HUDEP-2 (cell line): ENCODE measurements around the gene PLK2.
A peak's percentile ranks its signal among the peaks of the same experiment; 100 is the strongest.

Experiments
- DNase-seq, 76 experiments: peaks; one replicate each; lab custom pipeline; 2025; ENCODE audit not compliant: unreplicated experiment in 76 of 76; lab: John Stamatoyannopoulos, UW

The PLK2 gene

DNA sequence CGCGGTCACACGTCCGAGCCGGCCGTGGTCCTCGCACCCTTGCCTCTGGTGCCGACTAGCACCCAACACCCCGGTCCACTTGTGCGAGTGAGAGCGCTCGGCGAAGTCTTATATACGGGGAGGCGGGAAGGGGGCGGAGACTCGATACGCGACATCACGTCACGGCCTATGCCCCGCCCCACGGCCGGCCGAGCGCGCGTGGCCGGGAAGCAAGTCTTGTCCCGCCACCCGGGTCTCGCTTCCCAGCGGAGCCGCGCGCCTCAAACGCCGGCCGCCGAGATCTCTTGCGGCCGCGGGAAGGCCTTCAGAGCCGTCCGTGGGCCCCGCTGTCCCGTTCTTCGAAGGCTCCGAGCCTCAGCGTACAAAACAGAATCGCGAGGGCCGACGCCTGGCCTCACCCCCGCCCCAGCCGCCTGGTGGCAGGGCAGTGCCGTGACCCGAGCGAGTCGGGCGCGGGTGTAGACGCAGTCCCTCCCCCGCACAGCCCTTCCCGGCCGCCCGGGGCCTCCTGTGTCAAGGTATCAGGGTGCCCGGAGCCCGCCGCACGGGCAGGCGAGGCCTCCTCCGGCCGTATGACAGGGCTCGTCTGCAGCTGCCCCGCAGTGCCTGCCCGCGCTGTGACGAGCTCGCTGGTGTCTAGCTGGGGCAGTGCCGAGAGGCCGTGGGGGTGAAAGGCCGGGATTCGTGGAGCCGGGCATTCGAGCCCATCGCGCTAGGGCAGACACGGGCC is at the start of gene PLK2:
Gene PLK2, minus strand, starts transcription at position 85 of the 730 bp plus-strand sequence. CDS start 127 bp downstream, outside the sequence.
- peak in 74 of 76 experiments; percentile 3 to 89 (median 75) for DNase-seq

DNA sequence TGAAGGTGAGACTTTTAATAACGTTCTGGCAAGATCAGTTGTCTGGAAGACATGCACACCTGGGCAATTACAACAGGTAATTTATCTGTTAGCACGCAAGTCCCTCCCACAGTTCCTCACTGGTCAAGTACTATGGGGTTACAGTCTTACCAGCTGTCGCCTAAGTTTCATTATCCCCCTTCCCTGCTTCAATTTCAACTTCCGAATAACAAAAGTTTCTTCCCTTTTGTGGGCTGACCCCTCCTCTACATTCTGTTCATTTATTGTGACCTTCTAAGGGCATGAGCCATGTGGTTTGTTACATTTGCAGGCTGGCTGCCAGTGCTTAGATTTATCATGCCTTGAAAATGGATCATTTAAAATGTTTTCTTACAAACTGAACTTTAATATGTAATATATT is 47.8 kb upstream of the PLK2 start:
- DNase-seq, result no peak

DNA sequence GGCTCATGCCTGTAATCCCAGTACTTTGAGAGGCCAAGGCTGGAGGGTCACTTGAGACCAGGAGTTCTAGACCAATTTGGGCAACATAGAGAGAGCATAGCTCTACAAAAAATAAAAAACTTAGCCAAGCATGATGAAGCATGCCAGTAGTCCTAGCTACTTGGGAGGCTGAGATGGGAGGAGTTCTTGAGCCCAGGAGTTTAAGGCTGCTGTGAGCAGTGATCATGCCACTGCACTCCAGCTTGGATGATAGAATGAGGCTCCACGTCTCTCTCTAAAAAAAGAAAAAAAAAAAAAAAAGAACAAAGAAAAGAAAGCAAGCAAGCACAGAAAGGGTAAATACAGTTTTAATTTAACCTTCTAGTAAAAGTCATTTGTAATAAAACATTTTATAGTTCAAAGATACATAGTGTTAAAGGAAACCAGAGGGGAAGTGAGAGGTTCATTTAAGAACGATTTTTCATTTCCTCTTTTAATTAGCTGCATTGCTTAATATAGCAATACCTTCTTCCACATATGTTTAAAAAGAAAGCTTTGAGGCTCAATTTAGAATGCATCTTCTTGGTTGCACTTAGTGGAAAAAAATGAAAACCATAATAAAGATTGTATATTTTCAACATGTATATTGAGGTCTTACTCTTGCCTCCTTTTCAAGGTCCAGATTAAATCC is 46.2 kb upstream of the PLK2 start:
- DNase-seq, result no peak

DNA sequence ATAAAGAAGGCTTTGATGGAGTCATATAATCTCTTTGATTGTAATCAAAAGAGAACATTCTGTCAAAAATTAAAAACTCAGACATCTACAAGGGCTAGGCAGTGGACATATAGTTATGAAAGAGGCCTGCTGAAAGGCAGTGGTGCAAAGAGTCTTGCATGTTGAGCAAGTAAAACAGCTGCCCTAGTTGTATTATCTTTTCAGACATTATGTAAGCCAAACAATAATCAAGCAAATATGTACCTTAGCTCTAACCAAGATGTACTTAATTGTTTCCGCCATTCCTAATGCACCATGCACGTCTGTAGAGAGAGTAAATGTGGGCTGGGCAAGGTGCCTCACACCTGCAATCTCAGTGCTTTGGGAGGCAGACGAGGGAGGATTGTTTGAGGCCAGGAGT is 45.6 kb upstream of the PLK2 start:
- DNase-seq, result no peak

DNA sequence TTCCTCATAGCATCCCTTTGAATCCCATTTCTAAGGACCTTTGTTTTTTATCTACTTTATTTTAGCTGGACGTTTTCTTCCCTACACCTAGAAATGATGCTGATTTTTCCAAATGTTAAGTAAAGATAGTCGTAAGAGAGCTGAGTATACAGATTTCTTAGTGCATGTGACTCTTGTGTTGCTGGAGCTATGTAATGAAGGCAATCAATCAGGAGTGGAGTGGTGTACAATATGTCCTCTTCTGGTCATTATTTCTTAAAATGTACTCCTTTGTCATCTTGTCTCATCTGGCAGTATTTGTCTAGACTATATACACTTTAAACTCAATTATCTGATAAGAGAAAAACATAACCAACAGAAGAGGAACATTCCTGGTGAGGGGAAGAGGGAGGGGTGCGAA is 44.9 kb upstream of the PLK2 start:
- DNase-seq, result no peak

DNA sequence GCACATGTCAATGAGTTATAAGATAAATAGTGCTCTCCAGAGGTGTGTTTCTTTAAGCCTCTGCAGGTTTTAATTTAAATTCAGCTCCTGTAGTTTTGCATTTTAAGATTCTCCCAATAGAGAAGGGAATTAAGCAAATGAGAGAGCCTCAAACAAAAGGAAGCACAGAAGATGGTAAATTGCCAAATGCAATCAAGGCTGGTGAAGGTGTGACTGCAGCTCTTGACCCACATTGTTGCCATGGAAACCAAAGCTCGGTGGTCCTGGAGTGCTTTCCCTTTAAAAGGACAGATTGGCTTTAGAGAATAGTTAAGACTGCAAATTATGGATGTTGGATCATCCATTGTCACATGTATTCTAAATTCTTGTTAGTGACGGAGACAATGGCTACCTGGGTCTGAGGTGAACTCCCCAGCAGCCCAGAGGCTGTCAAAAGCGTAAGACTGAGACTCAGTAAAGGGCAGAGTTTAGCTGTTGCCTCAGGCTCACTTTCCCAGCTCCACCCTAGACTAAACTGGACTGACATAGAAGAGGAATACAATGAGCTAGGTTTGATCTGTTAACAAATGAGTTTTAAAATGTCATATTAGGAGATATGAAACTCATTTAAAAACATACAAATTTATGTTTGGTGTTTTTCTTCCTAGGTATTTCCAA is 43.6 kb upstream of the PLK2 start:
- no peak for DNase-seq

DNA sequence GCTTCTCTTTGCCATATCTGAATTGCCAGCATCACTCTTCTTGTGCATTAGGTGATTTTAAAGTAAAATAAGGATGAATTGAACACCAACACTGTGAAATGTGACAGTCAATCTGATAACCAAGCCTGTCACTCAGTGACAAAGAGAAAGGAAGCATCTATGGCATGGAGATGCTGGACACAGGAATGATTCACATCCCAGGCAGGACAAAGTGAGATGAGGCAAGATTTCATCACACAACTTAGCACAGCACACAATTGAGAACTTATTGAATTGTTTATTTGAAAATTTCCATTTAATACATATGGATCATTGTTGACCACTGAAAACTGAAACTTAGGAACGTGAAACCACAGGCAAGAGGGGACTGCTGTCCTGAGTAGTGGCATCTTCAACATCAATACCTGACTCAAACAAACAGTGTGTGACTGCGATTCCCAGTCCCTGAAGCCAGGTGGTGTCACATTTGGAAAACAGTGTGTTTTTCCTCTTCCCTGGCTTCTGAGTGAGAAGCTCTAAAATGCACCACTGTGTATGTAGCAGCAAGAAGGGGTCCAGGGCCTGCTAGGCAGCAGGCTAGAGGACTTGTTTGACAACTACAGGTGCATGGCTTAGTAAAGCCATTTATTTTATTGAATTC is 42.0 kb upstream of the PLK2 start:
- DNase-seq, result no peak

DNA sequence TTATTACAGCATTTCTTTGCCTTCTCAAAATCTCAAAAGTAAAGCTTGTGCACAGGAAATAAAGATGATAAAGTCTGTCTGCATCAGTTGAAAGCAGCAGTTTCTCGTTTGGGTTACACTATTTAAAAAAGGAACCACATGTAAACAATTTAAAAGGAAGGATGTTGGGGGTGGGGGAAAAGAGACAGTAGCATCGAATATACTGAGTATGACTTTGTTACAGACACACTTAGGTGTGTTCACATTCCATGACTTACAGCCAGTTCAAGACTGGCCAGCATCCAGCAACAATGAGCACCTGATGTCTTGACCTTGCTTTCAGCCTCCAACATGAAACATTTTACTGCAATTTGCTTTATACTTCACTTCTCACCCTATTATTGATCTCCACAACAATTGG is 40.1 kb upstream of the PLK2 start:
- no peak for DNase-seq

DNA sequence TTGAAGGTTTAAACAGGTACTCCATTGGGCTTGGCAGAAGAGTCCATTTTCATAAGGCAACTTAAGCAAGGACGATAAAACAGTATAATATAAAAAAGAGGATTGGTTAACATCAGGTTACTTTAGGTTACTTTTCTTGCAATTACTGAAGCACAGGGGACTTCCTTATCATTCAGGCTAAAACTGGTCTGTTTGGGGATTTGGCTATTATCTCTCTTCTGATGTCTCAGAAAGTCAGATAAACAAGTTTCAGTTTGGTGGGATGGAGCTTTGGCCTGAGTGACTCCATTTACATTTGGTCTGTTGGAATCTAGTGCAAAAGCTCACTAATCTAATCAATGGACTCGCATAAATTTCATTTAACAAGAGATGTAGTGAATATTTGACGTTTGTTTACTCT is 39.3 kb upstream of the PLK2 start:
- no peak for DNase-seq

DNA sequence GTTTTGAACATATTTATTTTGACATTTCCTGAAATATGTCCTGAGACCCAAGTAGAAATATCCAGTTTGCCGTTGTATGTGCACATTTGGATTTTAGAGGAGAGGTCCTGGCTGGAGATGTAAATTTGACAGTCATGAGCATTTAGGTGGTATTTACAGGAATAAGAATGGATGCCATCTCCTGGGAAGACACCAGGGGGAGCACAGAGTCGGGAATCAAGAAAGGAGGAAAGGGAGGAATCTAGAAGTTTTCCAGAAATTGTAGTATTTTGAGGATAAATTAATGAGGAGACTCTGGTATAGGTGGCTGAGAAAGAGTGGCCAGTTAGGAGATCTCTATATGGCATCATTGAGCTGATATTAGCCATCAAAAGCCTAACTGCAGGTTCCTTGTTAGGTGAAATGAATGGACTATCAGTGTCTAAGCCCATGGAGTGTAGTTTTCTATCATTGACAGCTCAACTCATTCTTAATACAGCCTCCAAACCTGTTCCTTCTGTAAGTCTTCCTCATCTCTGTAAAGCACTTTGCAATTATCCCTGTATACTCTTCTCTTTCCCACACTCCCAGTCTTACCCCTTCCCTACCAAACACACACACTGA is 38.6 kb upstream of the PLK2 start:
- peak in 7 of 76 experiments; percentile 0 to 20 (median 2) for DNase-seq

DNA sequence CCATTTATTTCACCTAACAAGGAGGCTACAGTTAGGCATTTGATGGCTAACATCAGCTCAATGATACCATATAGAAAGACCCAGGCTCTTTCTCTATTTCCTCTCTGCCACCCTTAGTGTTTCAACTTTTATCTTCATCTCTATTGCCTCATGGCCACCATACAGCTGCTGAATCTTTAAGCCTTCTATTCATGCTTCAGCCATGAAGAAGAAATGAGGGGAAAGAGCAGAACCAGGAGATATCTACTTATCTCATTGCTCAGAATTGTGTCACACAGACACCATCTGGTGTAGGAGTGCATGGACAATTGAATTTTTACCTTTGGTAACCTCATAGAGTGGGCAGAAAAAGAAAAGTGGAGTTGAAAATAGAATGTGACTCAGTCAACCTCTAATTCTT is 38.0 kb upstream of the PLK2 start:
- no peak for DNase-seq

DNA sequence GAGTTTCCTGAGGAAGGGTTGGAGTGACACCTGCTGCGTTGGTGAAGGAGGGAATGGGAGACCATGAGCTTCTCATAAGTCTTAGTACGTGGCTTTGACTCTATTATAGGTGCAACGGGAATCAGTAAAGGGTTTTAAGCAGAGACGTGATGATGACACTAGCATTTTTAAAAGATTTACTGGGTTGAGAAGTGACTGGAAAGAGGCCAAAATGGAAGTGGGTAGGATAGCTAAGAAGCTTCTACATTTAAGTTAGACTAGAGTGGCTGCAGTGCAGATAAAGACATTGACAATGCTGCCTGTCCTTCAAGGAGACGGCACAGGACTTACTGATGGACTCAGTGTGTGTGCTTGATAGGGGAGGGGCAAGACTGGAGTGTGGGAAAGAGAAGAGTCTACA is 37.5 kb upstream of the PLK2 start:
- no peak for DNase-seq

DNA sequence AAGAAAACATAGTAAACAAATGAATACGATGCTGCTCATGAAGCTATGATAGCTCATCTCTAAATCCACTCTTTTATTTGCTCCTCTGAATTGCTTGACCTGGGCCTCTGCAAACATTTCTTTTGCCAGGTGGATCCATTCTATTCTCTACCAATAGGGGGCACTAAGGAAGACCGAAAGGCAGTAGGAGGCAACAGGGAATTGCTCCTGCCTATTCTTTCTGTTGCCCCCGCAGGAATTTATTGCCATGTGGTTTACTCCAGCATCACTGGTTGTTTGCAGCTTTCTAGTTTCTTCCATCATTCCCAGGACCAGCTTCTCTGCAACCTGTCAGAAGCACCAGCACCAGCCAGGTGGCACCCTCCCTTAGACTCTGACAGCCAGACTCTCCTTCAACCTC is 36.6 kb upstream of the PLK2 start:
- no peak for DNase-seq

DNA sequence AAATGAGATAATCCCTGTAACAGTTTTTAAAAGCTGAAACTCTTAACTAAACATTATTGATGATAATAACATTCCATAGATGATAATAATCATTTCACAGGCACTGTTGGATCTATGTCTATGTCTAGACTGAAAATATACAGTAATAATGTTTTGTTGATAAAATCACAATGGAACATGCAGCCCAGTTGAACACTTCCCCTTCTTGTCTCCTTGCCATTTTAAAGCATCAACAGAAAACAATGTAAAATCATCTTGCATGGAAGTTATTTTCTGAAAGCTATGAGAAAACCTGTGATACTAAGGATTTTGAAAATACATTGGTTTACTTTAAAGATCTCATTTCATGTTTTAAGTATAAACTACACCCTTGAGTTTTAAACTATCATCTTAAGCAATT is 33.3 kb upstream of the PLK2 start:
- no peak for DNase-seq

DNA sequence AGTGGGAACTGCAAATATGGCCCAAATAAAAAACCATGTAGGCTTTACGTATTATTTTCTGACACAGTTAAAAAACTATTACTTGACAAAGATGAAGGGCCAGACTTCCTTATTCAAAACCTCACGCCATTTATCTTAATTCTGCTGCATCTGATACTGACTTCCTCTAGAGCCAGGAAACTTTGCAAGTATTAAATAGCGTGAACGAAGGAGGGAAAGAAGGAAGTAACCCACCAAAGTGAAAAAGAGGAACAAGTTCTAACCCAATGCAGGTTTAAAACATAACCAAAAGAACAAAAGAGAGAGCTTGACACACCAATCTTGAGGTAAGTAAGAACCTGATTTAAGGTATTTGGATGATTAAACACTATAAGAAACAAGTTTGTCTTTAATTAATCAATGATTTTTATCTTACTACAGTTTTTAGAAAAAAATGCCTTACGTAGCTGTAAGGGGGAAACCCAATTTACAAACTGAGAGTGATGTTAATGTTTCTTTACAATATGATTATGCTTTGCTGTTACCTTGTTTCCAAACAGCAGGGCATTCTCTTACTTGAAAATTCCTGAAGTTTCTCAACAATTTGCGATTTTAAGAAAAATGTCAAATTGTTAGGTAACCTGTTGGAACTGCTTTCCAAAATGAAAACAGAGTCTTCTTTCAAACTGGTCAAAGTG is 31.5 kb upstream of the PLK2 start, which contains the start of gene GAPT:
Gene GAPT, plus strand, starts transcription at position 220 of the 677 bp plus-strand sequence. CDS start 3,102 bp downstream, outside the sequence.
- DNase-seq, result no peak

DNA sequence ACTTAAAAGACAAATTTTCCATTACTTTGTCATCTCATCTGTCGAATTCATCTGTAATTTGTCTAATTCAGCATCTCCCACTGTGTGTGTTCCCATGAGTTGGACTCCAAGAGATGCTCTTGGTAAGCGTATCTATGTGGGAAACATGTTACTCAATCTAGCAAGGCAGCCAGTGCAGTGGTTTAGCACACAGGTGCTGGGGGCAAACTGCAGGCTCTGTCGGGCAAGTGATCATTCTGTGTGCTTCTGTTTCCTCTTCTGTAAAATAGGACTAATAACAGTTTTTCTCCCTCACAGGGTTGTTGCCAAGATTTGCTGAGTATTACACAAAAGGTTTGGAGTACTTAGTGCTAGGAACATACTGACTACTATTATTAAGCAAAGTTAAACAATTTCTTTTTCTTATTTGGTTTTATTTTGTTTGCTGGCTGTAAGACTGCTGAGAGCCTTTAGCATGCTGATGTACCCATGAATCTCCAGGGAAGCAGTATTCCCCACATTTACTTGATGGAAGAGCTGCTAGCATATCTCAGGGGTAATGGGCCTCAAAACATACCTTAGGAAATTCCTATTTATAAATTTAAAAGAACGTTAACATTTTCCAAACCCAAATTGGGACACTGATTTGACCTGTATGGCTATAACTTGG is 30.6 kb upstream of the PLK2 start:
- DNase-seq, result no peak

DNA sequence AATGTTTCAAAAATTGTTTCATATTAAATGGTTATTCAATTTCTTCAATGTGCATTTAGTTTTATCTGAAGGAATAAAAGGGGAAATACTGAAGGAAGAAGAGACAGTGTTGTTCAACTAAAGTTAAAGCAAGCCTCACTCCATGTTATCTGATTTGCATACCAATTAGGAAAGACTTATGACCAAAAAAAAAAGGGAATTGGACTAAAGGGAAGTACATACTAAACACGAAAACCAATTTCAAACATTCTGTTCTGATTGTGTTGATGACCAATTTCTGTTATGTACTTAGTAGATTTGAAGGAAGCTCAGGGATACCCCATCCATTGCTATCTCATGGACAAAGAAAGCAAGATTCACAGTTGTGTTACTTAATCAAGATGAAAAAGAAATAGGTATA is 26.4 kb upstream of the PLK2 start:
- no peak for DNase-seq

DNA sequence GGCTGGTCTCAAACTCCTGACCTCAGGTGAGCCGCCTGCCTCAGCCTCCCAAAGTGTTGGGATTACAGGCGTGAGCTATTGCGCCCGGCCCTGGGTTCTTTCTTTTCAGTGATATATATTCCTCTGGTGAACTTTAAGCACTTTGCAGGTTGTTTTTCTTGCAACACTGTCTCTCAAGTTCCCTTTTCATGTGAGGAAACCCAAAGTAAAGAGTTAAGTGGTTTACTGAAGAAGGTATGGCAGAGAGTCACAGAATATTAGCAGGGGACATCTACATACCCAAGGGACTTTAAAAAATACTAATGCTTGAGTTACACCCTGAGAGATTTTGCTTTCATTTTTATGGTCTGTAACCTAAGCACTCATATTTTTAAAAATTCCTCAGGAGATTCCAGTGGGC is 24.6 kb upstream of the PLK2 start:
- DNase-seq, result no peak

DNA sequence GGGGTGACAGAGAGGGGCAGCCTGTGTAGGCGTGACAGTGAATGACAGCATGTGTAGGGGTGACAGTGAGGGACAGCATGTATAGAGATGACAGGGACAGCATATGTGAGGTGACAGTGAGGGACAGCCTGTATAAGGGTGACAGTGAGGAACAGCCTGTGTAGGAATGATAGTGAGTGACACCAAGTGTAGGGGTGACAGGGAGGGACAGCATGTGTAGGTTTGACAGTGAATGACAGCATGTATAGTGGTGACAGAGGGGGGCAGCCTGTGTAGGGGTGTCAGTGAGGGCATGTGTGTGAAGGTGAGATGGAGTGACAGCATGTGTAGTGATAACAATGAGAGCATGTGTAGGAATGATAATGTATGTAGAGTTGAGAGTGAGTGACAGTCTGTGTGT is 22.6 kb upstream of the PLK2 start:
- DNase-seq, result no peak

DNA sequence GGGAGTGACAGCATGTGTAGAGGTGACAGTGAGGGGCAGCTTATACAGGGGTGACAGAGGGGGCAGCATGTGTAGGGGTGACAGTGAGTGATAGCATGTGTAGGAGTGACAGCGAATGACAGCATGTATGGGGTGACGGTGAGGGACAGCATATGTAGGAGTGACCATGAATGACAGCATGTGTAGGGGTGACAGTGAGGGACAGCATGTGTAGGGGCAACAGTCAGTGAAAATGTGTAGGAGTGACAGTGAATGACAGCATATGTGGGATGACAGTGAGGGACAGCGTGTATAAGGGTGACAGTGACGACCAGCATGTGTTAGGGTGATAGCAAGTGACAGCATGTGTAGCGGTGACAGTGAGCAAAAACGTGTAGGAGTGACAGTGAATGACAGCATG is 21.9 kb upstream of the PLK2 start:
- no peak for DNase-seq
